H1 (cell line): ENCODE results near the gene VSTM2B. TPM values are rescaled to one million over a fixed set of nuclear protein-coding genes. Genes with fewer than 3 reads are reported as not detected.

ENCODE experiments used
- BRCA1 ChIP-seq: IDR thresholded peaks from 2 replicates; pipeline ENCODE4 v1.6.1; 2012; ENCODE audit warnings: low read depth, low read length, improper control_type of control experiment
- CBX8 ChIP-seq: fragments of 300-800, 300-1000 bp; sonication (generic); IDR thresholded peaks from 2 replicates; pipeline ENCODE4 v1.7.1; 2016; ENCODE audit warnings: low read depth, low read length, borderline replicate concordance
- CREB1 ChIP-seq: IDR thresholded peaks from 2 replicates; pipeline ENCODE4 v1.6.1; 2012; ENCODE audit warnings: inconsistent platforms
- CTBP2 ChIP-seq: IDR thresholded peaks from 2 replicates; pipeline ENCODE4 v1.7.0; 2011; ENCODE audit warnings: borderline replicate concordance, mild to moderate bottlenecking, moderate library complexity, mixed read lengths, low read length; ENCODE audit not compliant: insufficient read depth, insufficient read length
- EGR1 ChIP-seq: IDR thresholded peaks from 2 replicates; pipeline ENCODE4 v1.6.1; 2011; ENCODE audit warnings: low read depth, low read length, borderline replicate concordance
- GABPA ChIP-seq: IDR thresholded peaks from 2 replicates; pipeline ENCODE4 v1.6.1; 2011; ENCODE audit warnings: mild to moderate bottlenecking, low read length, moderate library complexity, borderline replicate concordance; ENCODE audit not compliant: insufficient read depth
- HDAC6 ChIP-seq: IDR thresholded peaks from one replicate; pipeline ENCODE4 v1.7.1; 2012; ENCODE audit warnings: low read depth, mild to moderate bottlenecking, inconsistent platforms, low read length, moderate library complexity
- JUND ChIP-seq: IDR thresholded peaks from 2 replicates; pipeline ENCODE4 v1.6.1; 2011; ENCODE audit warnings: mild to moderate bottlenecking, improper control_type of control experiment, low read length
- NRF1 ChIP-seq: IDR thresholded peaks from 2 replicates; pipeline ENCODE4 v1.6.1; 2011; ENCODE audit warnings: mild to moderate bottlenecking, low read depth, low read length, improper control_type of control experiment
- PHF8 ChIP-seq: fragments of 200-600 bp; sonication (generic); conservative IDR thresholded peaks from 2 replicates; pipeline ENCODE4 v1.7.1; 2012; ENCODE audit warnings: low read depth, mild to moderate bottlenecking, inconsistent platforms, low read length, moderate library complexity
- POLR2A ChIP-seq, 2 experiments: IDR thresholded peaks; 1 replicate in 1 of 2; 2 replicates in 1 of 2; pipeline ENCODE4 v1.6.1; 2011; ENCODE audit warnings: low read depth in 2 of 2, low read length in 2 of 2, mild to moderate bottlenecking in 2 of 2; ENCODE audit errors: control extremely low read depth in 1 of 2
- SIN3A ChIP-seq, 2 experiments: IDR thresholded peaks in 1 of 2; conservative IDR thresholded peaks in 1 of 2; 2 replicates each; pipeline ENCODE4 v1.6.1; 2011 to 2012; ENCODE audit warnings: low read length in 2 of 2, improper control_type of control experiment in 1 of 2, low read depth in 1 of 2, mild to moderate bottlenecking in 1 of 2
- SIX5 ChIP-seq: IDR thresholded peaks from 2 replicates; pipeline ENCODE4 v1.6.1; 2011; ENCODE audit warnings: mild to moderate bottlenecking, low read depth, low read length
- SP4 ChIP-seq: IDR thresholded peaks from 2 replicates; pipeline ENCODE4 v1.6.1; 2012; ENCODE audit warnings: low read length, inconsistent platforms
- SUZ12 ChIP-seq: fragments of 200-600 bp; sonication (generic); IDR thresholded peaks from 2 replicates; pipeline ENCODE4 v1.6.1; 2012; ENCODE audit warnings: mild to moderate bottlenecking, inconsistent platforms, low read length, moderate library complexity, mixed read lengths
- polyA plus RNA-seq, 7 experiments: library from polyadenylated mRNA; depleted of rRNA in 3 of 7; stranded (reverse) in 5 of 7; unstranded in 2 of 7; fragments of >200 nt in 5 of 7; fragments of 200-250 nt in 2 of 7; gene quantifications; 1 replicate in 5 of 7; 2 replicates in 1 of 7; 4 replicates in 1 of 7; pipeline versions ENCODE4 v1.2.1 to v1.2.3, GENCODE V29; 2011 to 2013; ENCODE audit warnings: missing spikeins in 2 of 7, mixed read lengths in 2 of 7
- total RNA-seq: library from RNA; stranded (reverse); fragmentation: NEBNext Ultra II Directional; extraction: Animal tissue kit (Norgen Biotek cat#: 25700); gene quantifications from 2 replicates; pipeline ENCODE4 v1.2.1, GENCODE V29; 2021
- TF ChIP-seq, protein P1 (sequence below), 3 experiments: IDR thresholded peaks; 1 replicate in 2 of 3; 2 replicates in 1 of 3; pipeline versions ENCODE4 v1.5.1 to v1.6.1; 2011; ENCODE audit warnings: low read length in 3 of 3, mild to moderate bottlenecking in 3 of 3, inconsistent platforms in 2 of 3, low read depth in 1 of 3, moderate library complexity in 1 of 3; ENCODE audit not compliant: insufficient read depth in 1 of 3; ENCODE audit errors: control extremely low read depth in 1 of 3
- TF ChIP-seq, protein P2 (sequence below): IDR thresholded peaks from 2 replicates; pipeline ENCODE4 v1.6.1; 2011; ENCODE audit warnings: low read depth, mild to moderate bottlenecking, low read length; ENCODE audit not compliant: insufficient read depth
- TF ChIP-seq, protein P3 (sequence below): IDR thresholded peaks from 2 replicates; pipeline ENCODE4 v1.6.1; 2012; ENCODE audit warnings: low read length, inconsistent platforms
- TF ChIP-seq, protein P4 (sequence below): IDR thresholded peaks from 2 replicates; pipeline ENCODE4 v1.6.1; 2012; ENCODE audit warnings: inconsistent platforms

Gene VSTM2B
- total and polyA plus RNA-seq, 2 of the 8 experiments (the other 6 are each of a cell fraction or from before 2014, with no cell fraction given), result 0.82 to 1.5 TPM

DNA sequence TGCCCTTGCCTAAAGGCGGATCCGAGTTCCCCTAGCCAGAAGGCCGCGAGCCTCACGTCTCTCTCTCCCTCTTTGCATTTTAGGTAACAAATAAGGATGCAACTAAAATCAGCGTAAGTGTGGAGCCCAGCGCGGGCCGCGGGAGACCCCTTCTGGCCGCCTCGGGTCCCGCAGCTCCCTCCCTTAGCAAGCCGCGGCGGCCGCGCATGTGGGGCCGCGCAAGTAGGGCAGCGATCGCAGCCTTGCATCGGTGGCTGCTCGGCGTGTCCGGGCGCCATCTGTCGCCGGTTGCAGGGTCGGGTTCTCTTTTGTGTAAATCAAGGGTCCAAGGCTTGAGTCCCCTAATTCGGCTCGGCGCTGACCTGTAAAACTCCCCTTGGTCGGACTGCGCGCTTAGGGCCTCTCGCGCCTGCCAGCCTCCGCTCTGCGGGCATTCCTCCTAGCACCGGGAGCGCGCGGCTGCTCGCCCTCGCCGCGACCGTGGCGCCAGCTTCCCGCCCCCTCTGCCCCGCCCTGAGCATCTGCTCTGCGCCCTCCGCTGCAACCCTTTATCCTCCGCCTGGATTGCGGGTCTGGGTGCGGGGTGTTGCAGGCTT lies 2.7 kb downstream of the VSTM2B start (continued):
- TF ChIP-seq, protein P1, sequence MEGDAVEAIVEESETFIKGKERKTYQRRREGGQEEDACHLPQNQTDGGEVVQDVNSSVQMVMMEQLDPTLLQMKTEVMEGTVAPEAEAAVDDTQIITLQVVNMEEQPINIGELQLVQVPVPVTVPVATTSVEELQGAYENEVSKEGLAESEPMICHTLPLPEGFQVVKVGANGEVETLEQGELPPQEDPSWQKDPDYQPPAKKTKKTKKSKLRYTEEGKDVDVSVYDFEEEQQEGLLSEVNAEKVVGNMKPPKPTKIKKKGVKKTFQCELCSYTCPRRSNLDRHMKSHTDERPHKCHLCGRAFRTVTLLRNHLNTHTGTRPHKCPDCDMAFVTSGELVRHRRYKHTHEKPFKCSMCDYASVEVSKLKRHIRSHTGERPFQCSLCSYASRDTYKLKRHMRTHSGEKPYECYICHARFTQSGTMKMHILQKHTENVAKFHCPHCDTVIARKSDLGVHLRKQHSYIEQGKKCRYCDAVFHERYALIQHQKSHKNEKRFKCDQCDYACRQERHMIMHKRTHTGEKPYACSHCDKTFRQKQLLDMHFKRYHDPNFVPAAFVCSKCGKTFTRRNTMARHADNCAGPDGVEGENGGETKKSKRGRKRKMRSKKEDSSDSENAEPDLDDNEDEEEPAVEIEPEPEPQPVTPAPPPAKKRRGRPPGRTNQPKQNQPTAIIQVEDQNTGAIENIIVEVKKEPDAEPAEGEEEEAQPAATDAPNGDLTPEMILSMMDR (IDR thresholded peaks at IDR 0.05; ENCODE audit: control extremely low read depth in 1 of 3, insufficient read depth in 1 of 3, low read depth in 1 of 3, low read length in 3 of 3), result peak; percentile 72 to 82 (median 76)
- no peak for TF ChIP-seq POLR2A (IDR thresholded peaks at IDR 0.05; ENCODE audit: control extremely low read depth in 1 of 2, low read depth in 2 of 2, low read length in 2 of 2)
- no peak for TF ChIP-seq HDAC6
- no peak for TF ChIP-seq BRCA1
- no peak for TF ChIP-seq PHF8
- TF ChIP-seq, protein P2, sequence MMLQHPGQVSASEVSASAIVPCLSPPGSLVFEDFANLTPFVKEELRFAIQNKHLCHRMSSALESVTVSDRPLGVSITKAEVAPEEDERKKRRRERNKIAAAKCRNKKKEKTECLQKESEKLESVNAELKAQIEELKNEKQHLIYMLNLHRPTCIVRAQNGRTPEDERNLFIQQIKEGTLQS, result no peak
- peak; percentile 41; the same call in 1 of the 2 replicates for TF ChIP-seq NRF1
- TF ChIP-seq SP4, result 0 out of 2 replicates have a peak, but pooled peaks have one; percentile 16
- TF ChIP-seq GABPA, result no peak
- peak in 1 of 2 experiments; percentile 20; a peak in 1 of 4 replicates for TF ChIP-seq SIN3A (conservative IDR thresholded peaks at IDR 0.05 in 1 of 2, IDR thresholded peaks at IDR 0.05 in 1 of 2; ENCODE audit: low read depth in 1 of 2, low read length in 2 of 2)
- 0 out of 2 replicates have a peak, but pooled peaks have one; percentile 7 for TF ChIP-seq SUZ12
- TF ChIP-seq CTBP2, result no peak
- no peak for TF ChIP-seq SIX5
- TF ChIP-seq, protein P3, sequence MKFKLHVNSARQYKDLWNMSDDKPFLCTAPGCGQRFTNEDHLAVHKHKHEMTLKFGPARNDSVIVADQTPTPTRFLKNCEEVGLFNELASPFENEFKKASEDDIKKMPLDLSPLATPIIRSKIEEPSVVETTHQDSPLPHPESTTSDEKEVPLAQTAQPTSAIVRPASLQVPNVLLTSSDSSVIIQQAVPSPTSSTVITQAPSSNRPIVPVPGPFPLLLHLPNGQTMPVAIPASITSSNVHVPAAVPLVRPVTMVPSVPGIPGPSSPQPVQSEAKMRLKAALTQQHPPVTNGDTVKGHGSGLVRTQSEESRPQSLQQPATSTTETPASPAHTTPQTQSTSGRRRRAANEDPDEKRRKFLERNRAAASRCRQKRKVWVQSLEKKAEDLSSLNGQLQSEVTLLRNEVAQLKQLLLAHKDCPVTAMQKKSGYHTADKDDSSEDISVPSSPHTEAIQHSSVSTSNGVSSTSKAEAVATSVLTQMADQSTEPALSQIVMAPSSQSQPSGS, result no peak
- TF ChIP-seq CREB1, result 0 out of 2 replicates have a peak, but pooled peaks have one; percentile 17
- no peak for TF ChIP-seq CBX8
- no peak for TF ChIP-seq JUND
- no peak for TF ChIP-seq EGR1
- TF ChIP-seq, protein P4, sequence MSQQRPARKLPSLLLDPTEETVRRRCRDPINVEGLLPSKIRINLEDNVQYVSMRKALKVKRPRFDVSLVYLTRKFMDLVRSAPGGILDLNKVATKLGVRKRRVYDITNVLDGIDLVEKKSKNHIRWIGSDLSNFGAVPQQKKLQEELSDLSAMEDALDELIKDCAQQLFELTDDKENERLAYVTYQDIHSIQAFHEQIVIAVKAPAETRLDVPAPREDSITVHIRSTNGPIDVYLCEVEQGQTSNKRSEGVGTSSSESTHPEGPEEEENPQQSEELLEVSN, result peak; percentile 77
